ENCODE data around the gene ADGRD2. TPM values are rescaled to one million over a fixed set of nuclear protein-coding genes. Genes with fewer than 3 reads are reported as not detected.

Gene ADGRD2
- total RNA-seq, 1 donor from 2014 or later, result 0.78 TPM

DNA sequence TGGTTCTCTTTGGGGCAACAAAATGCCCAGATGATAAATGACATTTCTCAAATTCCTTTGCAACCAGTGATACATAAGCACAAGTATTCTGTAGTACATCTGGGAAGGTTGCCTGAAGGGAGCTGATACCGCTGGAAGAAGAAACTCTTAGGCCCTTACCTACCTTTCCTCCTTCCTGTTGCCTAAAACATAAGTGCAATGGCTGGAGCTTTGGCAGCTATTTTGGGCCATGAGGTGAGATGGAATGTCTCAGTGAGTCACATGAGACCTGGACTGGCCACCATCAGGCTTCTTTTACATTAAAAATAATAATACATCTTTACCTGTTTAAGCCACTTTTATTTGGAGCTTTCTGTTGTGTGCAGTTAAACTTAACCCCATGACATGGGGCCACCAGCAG is 11.2 kb upstream of the ADGRD2 start:
- peaks cover 2% of the 10 kb centered on the region for H3K36me3 Mint-ChIP-seq
- H3K27ac Mint-ChIP-seq, result no peak overlapping the region

DNA sequence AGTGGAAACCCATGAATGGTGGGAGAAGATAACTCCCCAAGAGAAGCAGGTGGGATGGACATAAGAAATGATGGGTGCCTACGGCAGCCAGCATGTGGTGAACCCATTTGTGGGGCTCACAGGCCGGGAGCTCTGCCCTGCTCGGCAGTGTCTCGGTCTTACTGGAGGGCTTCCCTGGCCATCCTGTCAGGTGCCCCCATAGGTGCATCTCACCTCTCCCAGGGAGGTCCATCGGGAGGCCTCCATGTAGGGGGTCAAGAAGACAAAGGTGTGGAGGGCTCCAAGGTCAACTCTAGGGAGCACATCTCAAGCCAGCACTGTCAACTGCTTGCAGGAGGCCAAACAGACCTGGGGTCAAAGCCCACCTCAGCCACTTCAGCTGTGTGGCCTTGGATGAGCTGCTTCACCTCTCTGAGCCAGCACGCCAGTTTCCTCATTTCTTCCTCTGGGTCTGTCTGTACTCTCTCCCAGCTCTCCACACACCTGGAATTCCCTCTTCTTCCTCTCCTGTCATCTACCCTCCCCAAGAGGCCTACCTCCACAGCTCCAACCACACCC is 10.5 kb upstream of the ADGRD2 start:
- peaks cover 3% of the 10 kb centered on the region for H3K9me3 Mint-ChIP-seq
- H3K27ac Mint-ChIP-seq, result no peak overlapping the region
- no peak overlapping the region for H3K4me3 Mint-ChIP-seq
- no peaks in the 10 kb centered on the region for H3K4me1 Mint-ChIP-seq
- DNase-seq (ENCODE audit: low spot score in 2 of 2, unreplicated experiment in 2 of 2), result no peak
- TF ChIP-seq, protein P1, sequence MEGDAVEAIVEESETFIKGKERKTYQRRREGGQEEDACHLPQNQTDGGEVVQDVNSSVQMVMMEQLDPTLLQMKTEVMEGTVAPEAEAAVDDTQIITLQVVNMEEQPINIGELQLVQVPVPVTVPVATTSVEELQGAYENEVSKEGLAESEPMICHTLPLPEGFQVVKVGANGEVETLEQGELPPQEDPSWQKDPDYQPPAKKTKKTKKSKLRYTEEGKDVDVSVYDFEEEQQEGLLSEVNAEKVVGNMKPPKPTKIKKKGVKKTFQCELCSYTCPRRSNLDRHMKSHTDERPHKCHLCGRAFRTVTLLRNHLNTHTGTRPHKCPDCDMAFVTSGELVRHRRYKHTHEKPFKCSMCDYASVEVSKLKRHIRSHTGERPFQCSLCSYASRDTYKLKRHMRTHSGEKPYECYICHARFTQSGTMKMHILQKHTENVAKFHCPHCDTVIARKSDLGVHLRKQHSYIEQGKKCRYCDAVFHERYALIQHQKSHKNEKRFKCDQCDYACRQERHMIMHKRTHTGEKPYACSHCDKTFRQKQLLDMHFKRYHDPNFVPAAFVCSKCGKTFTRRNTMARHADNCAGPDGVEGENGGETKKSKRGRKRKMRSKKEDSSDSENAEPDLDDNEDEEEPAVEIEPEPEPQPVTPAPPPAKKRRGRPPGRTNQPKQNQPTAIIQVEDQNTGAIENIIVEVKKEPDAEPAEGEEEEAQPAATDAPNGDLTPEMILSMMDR (IDR thresholded peaks at IDR 0.05; ENCODE audit: unreplicated experiment), result no peak
- peaks cover 2% of the 10 kb centered on the region for H3K36me3 Mint-ChIP-seq
- H3K27me3 Mint-ChIP-seq (ENCODE audit: low read depth), result peaks cover 4% of the 10 kb centered on the region

More for the DNA sequence above, 11.2 kb upstream of the ADGRD2 start:
- Mint-ChIP-seq H3K4me1 (no peaks in the 10 kb centered on the region), H3K9me3 (peaks cover 3% of the 10 kb centered on the region), H3K27me3 (ENCODE audit: low read depth) (peaks cover 4% of the 10 kb centered on the region), H3K4me3 (no peak overlapping the region)
- no peak for DNase-seq (ENCODE audit: low spot score in 2 of 2, unreplicated experiment in 2 of 2)
- TF ChIP-seq, protein P1 (IDR thresholded peaks at IDR 0.05; ENCODE audit: unreplicated experiment), result no peak

DNA sequence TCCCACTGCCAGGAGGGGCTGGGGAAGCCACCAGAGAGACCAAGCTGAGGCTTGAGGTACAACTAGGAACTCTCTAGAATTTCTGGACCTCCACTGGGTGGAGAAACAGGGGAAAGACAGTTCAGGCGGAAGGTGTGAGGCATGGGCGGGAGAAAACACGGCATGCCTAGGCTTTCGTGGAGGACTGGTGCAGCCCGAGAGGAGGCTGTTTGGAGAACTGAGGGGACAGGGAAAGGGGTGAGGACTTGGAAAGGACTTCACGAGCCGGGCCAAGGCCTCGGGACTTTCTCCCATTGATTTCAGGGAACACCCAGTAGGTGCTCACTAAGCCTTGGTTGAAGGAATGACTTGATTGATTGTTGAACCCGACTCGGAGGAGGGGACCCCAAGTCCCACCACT is 9.5 kb upstream of the ADGRD2 start:
- H3K4me3 Mint-ChIP-seq, result no peak overlapping the region
- no peak for DNase-seq (ENCODE audit: low spot score in 2 of 2, unreplicated experiment in 2 of 2)
- no peak overlapping the region for H3K27ac Mint-ChIP-seq

DNA sequence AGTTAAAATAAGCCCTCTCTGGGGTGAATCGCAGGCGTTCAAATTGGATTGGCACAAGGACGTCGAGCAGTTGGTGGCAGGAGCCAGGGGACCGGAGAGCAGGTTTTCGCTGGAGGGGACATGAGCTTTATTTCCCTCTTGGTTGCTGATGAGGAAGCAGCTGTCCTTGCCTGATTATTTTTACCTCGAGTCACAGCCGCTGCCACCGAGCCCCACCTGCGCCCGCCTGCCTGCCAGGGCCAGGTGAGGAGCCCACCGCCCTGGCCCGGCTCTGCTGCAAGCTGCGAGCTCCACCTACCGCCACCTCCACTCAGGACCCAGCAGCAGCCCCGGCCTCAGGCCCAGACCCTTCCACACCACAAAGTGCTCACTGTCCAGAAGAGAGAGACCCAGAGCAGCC is 9.0 kb upstream of the ADGRD2 start:
- no peak overlapping the region for H3K4me3 Mint-ChIP-seq
- H3K27me3 Mint-ChIP-seq (ENCODE audit: low read depth), result peaks cover 4% of the 10 kb centered on the region
- H3K36me3 Mint-ChIP-seq, result peaks cover 2% of the 10 kb centered on the region
- TF ChIP-seq, protein P1 (IDR thresholded peaks at IDR 0.05; ENCODE audit: unreplicated experiment), result no peak
- H3K9me3 Mint-ChIP-seq, result peaks cover 3% of the 10 kb centered on the region
- DNase-seq (ENCODE audit: low spot score in 2 of 2, unreplicated experiment in 2 of 2), result no peak
- H3K27ac Mint-ChIP-seq, result no peak overlapping the region
- H3K4me1 Mint-ChIP-seq, result no peaks in the 10 kb centered on the region

More for the DNA sequence above, 9.5 kb upstream of the ADGRD2 start:
- TF ChIP-seq, protein P1 (IDR thresholded peaks at IDR 0.05; ENCODE audit: unreplicated experiment), result no peak
- Mint-ChIP-seq H3K4me1 (no peaks in the 10 kb centered on the region), H3K27me3 (ENCODE audit: low read depth) (peaks cover 4% of the 10 kb centered on the region), H3K9me3 (peaks cover 3% of the 10 kb centered on the region), H3K36me3 (peaks cover 2% of the 10 kb centered on the region)

DNA sequence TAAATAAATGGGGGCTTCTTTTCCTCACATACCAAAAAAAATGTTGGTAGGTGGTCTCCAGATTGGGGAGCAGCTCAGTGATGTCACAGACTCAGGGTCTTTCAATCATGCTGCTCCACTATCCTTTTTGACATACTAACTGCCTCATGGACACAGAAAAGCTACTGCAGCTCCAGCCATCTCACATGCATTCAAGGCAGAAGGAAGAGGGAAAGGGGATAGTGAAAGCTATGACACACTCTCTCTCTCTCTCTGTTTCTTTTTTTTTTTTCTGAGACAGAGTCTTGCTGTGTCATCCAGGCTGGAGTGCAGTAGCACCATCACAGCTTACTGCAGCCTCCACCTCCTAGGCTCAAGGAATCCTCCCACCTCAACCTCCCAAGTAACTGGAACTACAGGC is 7.9 kb upstream of the ADGRD2 start:
- Mint-ChIP-seq H3K4me1 (no peaks in the 10 kb centered on the region), H3K9me3 (peaks cover 3% of the 10 kb centered on the region), H3K4me3 (no peak overlapping the region), H3K27ac (no peak overlapping the region), H3K27me3 (ENCODE audit: low read depth) (peaks cover 4% of the 10 kb centered on the region), H3K36me3 (peaks cover 2% of the 10 kb centered on the region)
- DNase-seq (ENCODE audit: low spot score in 2 of 2, unreplicated experiment in 2 of 2), result no peak
- TF ChIP-seq, protein P1 (IDR thresholded peaks at IDR 0.05; ENCODE audit: unreplicated experiment), result no peak

DNA sequence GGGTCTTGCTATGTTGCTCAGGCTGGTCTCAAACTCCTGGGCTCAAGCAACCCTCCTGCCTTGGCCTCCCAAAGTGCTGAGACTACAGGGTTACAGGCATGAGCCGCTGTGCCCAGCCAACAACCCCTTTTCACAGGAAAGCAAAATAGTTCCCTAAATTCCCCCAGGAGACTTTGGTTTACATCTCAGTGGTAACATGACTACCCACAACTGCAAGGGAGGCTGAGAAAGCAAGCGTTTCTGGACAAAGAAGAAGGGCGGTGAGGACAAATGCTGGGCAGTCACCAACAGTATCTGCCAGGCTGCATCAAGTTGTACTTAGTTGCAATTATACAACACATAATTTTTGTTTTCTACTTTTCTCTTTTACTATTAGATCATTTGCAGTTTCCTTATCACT is 7.4 kb upstream of the ADGRD2 start:
- DNase-seq (ENCODE audit: low spot score in 2 of 2, unreplicated experiment in 2 of 2), result no peak
- Mint-ChIP-seq H3K4me3 (no peak overlapping the region), H3K4me1 (no peaks in the 10 kb centered on the region), H3K36me3 (peaks cover 2% of the 10 kb centered on the region), H3K27ac (no peak overlapping the region), H3K9me3 (peaks cover 3% of the 10 kb centered on the region), H3K27me3 (ENCODE audit: low read depth) (peaks cover 4% of the 10 kb centered on the region)
- TF ChIP-seq, protein P1 (IDR thresholded peaks at IDR 0.05; ENCODE audit: unreplicated experiment), result no peak

Data from mesothelial cell of epicardium (in vitro differentiated cells).